GM18907 (cell line): ENCODE measurements around the gene TIRAP.

Experiments
- ATAC-seq: cut with Tn5 transposase; IDR thresholded peaks from one replicate; pipeline ENCODE4 v1.9.1; 2021; ENCODE audit warnings: mild to moderate bottlenecking, moderate library complexity; ENCODE audit not compliant: unreplicated experiment

TIRAP gene

GRCh38 chr11:126339863-126340434 lies 57.1 kb downstream of the TIRAP start:
- ATAC-seq, result no peak

GRCh38 chr11:126340960-126341606 lies 58.2 kb downstream of the TIRAP start:
- no peak for ATAC-seq

GRCh38 chr11:126341760-126342161 lies 58.9 kb downstream of the TIRAP start:
- no peak for ATAC-seq

GRCh38 chr11:126343051-126343450 lies 60.2 kb downstream of the TIRAP start:
- ATAC-seq, result no peak
